T1000 (cell line): ENCODE measurements around the gene PNMA8A.

Source experiments
- DNase-seq: peaks from one replicate; lab custom pipeline; 2025; ENCODE audit warnings: mixed read lengths; lab: John Stamatoyannopoulos, UW

The PNMA8A gene

GRCh38 chr19:46427518-46428045, 43.8 kb downstream of the PNMA8A start:
- DNase-seq = no peak

DNA sequence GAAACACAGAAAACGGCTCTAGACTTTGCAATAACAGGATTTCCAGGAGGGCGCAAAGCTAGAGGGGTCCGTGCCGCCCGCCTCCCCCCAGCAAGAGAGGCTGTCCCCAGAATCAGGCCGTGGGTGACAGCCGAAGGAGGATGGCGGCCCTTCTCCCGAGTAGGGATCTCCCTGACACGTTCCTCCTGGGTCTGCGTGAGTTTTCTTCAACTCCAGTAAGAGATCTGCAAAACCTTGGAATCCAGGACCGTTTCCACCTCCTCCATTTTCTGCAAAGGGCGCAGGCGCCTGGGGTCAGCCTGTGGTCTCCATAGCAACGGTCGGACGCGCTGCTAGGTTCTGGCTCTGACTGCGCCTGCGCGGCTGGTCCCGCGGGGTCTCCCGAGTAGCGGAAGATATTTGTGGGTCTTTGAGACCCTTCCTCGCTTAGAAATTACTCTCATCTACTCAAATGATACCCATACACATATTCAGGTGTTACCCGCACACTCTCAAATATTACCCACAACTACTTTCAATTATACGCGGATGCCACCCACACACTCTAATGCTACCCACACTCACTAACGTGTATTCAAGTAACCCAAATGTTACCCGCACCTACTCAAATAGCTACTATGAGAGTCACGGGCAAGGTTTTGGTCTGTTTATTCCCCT, 44.7 kb downstream of the PNMA8A start:
- no peak for DNase-seq

- no peak for DNase-seq
Observed at GRCh38 chr19:46426035-46426505, 45.3 kb downstream of the PNMA8A start.

GRCh38 chr19:46423188-46423587, 48.2 kb downstream of the PNMA8A start:
- DNase-seq = no peak

- no peak for DNase-seq
Observed at GRCh38 chr19:46422344-46422743, 49.0 kb downstream of the PNMA8A start.

- DNase-seq = no peak
Observed at GRCh38 chr19:46420056-46420455, 51.3 kb downstream of the PNMA8A start.
